ENCODE results near the gene SLC22A1.

The SLC22A1 gene

DNA sequence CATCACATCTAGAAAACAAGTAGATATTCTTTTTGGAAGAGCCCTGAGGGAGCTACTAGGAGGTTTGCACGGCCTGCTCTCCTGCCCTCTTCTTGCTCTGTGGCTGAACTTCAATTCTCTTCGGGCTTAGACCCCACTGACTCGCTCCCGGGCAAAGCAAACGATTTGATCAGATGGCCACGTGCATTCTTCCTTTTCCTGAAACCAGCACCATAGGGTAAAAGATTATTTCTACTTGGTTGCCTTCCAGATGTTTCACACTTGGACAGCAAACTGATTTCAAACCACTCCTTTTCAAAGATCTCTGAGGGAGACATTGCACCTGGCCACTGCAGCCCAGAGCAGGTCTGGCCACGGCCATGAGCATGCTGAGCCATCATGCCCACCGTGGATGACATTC is at the start of gene SLC22A1:
Gene SLC22A1 (plus strand): TSS at position 258 of the 400 bp plus-strand sequence. CDS start 121 bp downstream, at position 379.
- no peak within 1 kb of the TSS for H3K4me3 ChIP-seq (ENCODE audit: low read depth, low read length)
- TF ChIP-seq, protein P1, sequence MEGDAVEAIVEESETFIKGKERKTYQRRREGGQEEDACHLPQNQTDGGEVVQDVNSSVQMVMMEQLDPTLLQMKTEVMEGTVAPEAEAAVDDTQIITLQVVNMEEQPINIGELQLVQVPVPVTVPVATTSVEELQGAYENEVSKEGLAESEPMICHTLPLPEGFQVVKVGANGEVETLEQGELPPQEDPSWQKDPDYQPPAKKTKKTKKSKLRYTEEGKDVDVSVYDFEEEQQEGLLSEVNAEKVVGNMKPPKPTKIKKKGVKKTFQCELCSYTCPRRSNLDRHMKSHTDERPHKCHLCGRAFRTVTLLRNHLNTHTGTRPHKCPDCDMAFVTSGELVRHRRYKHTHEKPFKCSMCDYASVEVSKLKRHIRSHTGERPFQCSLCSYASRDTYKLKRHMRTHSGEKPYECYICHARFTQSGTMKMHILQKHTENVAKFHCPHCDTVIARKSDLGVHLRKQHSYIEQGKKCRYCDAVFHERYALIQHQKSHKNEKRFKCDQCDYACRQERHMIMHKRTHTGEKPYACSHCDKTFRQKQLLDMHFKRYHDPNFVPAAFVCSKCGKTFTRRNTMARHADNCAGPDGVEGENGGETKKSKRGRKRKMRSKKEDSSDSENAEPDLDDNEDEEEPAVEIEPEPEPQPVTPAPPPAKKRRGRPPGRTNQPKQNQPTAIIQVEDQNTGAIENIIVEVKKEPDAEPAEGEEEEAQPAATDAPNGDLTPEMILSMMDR (IDR thresholded peaks at IDR 0.05; ENCODE audit: low read depth, low read length, missing control alignments): no peak
- in situ Hi-C loops (cut with HindIII; ENCODE audit: low sequenced_read_pairs): no loop called here
- no peak for DNase-seq (ENCODE audit: low read depth)

DNA sequence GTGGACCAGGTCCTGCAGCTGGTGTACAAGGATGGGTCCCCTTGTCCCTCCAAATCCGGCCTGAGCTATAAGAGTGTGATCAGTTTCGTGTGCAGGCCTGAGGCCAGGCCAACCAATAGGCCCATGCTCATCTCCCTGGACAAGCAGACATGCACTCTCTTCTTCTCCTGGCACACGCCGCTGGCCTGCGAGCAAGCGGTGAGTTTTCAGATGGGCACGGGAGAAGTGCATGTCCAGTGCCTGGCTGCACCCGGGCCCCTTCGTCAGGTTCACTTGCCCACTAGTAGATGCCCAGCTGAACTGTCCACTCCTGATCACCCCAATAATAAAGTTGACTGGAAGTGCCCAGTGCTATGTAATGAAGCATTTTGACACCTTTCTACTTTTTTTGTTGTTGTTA is 48.3 kb upstream of the SLC22A1 start:
- in situ Hi-C loops (cut with HindIII; ENCODE audit: low sequenced_read_pairs): no loop called here
- no peak overlapping the region for H3K4me3 ChIP-seq (ENCODE audit: low read depth, low read length)
- DNase-seq (ENCODE audit: low read depth): no peak
- TF ChIP-seq, protein P1 (IDR thresholded peaks at IDR 0.05; ENCODE audit: low read depth, low read length, missing control alignments): no peak

DNA sequence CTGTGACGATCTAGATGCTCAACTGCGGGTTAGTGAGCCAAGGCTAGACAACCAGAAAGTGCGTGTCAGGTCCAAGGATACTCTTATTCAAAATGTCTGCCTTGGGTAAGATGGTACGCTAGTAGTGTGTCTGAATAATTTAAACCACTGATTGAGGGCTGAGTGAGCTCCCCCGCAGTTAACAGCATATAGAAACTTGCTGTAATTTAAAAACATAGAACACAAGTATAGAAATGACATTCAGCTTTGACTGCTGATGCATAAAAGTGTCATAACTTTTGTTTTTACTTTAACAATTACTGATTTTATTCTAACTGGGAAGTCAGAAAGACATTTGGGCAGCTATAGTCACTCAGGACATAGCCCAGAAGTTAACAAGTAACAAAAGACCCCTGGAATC is 45.6 kb upstream of the SLC22A1 start:
- no peak for DNase-seq (ENCODE audit: low read depth)
- TF ChIP-seq, protein P1 (IDR thresholded peaks at IDR 0.05; ENCODE audit: low read depth, low read length, missing control alignments): no peak
- in situ Hi-C loops (cut with HindIII; ENCODE audit: low sequenced_read_pairs): no loop called here
- no peak overlapping the region for H3K4me3 ChIP-seq (ENCODE audit: low read depth, low read length)

DNA sequence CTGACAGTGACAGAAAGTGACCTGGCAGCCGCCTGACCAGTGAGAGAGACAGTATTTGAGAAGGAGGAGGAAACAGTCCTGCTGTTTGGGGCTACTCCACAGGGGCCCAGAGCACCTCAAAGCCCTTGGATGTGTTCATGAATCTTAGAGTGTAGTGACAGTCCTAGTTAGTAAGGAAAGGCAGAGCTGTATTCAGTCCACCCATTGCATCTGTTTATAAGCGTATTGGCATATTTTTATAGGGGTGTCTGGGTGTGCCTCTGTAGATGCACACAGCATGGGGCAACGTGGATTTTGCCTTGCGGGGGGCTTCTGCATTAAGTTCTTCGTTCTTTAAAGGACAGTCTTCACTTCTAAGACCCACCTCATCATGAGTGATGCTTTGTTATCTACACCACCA is 44.6 kb upstream of the SLC22A1 start:
- TF ChIP-seq, protein P1 (IDR thresholded peaks at IDR 0.05; ENCODE audit: low read depth, low read length, missing control alignments): no peak
- H3K4me3 ChIP-seq (ENCODE audit: low read depth, low read length): no peak overlapping the region
- in situ Hi-C loops (cut with HindIII; ENCODE audit: low sequenced_read_pairs): no loop called here
- DNase-seq (ENCODE audit: low read depth): no peak

DNA sequence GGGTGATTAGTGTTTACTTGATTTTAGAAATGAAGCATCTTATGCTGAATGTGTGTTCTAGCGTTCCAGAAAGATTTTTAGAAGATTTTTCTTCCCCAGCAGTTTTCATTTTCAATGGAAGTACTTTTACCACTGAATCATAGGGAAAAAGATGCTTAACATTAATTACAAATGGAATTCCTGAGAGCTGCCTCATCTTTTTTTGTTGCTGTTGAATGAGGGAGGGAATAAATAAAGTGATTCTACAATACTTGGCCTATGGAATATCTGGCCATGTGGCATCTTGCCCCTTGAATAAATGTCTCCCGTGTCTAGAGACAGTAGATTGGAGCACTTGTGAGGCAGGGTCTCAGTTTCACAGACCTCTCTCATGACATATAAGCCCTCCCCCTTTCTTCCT is 44.1 kb upstream of the SLC22A1 start:
- TF ChIP-seq, protein P1 (IDR thresholded peaks at IDR 0.05; ENCODE audit: low read depth, low read length, missing control alignments): no peak
- in situ Hi-C loops (cut with HindIII; ENCODE audit: low sequenced_read_pairs): no loop called here
- no peak overlapping the region for H3K4me3 ChIP-seq (ENCODE audit: low read depth, low read length)
- DNase-seq (ENCODE audit: low read depth): no peak

DNA sequence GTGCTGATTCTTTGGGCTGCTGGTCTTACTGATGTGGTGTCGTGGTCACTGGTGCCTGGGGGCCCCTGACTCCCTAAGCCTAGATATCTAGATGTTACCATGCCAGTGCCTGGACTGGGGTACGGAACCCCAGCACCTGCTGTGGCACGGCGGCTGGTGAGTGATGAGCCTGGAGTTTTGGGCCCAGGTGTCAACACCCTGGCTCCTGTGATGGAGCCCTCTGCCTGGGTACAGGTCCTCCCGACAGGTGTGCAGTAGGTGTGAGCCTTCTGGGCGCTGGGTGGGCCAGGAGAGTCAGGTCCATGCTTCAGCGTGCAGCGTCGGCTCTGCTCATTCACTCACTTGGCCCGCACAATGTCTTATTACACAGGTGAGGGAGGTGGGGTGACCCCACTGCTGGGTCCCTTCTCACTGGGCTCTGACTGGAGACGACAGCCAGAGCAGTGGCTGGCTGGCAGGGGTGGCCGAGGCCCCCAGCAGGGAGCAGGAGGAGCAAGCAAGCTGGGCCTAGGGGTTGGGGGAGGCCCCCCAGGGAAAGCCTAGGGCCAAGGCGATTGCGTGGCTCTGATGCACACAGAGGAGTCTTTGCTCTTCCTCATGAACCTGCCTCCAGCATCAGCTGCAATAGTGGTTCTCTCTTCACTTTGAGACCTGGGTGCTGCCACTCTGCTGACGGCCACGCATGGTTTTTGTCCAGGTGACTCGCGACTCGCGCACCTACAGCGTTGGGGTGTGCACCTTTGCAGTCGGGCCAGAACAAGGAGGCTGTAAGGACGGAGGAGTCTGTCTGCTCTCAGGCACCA is 42.5 kb upstream of the SLC22A1 start:
- in situ Hi-C loops (cut with HindIII; ENCODE audit: low sequenced_read_pairs): no loop called here
- TF ChIP-seq, protein P1 (IDR thresholded peaks at IDR 0.05; ENCODE audit: low read depth, low read length, missing control alignments): no peak
- no peak overlapping the region for H3K4me3 ChIP-seq (ENCODE audit: low read depth, low read length)
- no peak for DNase-seq (ENCODE audit: low read depth)

Data from astrocyte of the cerebellum (primary cell).